HG02973 (cell line): ENCODE measurements around the gene PYGL.
"Not testable (repeated sequence)": the region's sequence is repeated elsewhere in the genome, so short reads cannot be mapped to it uniquely, and the experiment has no call there.

Experiments
- ATAC-seq: cut with Tn5 transposase; IDR thresholded peaks from one replicate; pipeline ENCODE4 v1.9.1; 2021; ENCODE audit warnings: moderate library complexity; ENCODE audit not compliant: unreplicated experiment

The PYGL gene

GRCh38 chr14:50955373-50956043 is 11.2 kb upstream of the PYGL start:
- no peak for ATAC-seq

- ATAC-seq, result no peak
Measured at GRCh38 chr14:50954811-50955372, 10.6 kb upstream of the PYGL start.

DNA sequence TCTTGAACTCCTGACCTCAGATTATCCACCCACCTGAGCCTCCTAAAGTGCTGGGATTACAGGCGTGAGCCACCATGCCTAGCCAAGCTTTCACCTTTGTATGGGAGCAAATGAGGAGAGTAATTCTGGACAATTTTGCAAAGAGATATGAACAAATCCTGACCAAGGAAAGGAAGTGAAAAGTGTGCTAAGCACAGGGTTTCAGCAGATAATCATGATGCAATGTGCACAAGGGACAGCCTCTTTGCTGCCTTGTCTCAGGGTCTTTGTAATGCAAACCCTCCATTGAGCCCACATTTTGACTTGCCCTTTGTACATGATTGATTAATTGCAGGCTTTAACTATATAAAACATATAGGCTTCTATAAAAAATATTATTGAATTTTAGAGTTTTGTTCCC is 9.2 kb upstream of the PYGL start:
- ATAC-seq, result no peak

- ATAC-seq, result no peak
Measured at GRCh38 chr14:50951032-50951431, 6.7 kb upstream of the PYGL start.

DNA sequence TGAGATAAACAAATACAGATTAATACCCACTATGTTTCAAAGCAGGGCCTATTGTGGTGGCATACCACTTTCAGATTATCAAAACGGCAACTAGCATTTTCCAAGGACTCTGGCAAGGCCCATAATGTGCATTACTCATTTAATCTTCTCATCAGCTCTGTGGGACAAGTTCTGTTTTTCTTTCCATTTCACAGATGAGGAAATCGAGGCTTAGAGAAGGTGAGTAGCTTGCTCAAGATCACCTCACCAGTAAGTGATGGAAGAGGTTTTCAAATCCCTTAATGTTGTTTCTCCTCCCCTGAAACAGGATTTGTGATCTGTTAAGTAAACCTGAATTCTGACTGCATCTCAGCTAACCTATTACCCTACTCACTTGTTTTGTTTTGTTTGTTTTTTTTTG is 3.9 kb upstream of the PYGL start:
- ATAC-seq, result no peak

GRCh38 chr14:50947446-50947845 is 3.2 kb upstream of the PYGL start:
- ATAC-seq, result no peak

DNA sequence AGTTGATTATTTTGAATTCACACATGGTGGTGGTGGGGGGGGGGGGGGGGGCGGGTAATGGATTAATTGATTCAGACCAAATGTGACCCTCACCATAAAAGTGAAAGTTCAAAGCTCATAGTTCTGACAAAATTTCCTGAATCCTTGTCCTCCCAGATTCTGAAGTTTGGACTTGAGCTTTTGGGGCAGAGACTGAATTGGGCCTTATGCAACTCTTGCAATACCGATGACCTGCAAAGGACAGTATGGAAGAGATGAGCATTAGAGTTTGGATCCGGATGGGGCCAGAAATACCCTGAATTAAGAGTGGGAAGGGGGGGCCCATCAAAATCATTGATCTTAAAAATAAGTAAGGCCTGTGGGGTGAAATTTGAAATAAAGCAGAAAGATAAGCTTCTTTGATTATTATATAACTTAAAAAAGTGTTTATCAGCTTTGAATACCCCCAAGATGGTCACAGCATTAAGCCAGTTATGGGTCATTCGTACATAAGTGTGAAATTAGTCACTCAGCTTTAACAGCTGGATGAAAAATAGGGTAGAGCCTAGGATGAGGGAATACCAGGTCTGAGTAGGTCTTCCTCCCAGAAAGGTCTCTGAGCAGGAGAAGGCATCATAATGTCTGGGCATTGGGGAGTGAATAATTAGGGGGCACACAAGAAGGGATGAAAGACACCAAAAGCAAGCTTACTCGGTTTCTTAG is 2.1 kb upstream of the PYGL start:
- no peak for ATAC-seq

DNA sequence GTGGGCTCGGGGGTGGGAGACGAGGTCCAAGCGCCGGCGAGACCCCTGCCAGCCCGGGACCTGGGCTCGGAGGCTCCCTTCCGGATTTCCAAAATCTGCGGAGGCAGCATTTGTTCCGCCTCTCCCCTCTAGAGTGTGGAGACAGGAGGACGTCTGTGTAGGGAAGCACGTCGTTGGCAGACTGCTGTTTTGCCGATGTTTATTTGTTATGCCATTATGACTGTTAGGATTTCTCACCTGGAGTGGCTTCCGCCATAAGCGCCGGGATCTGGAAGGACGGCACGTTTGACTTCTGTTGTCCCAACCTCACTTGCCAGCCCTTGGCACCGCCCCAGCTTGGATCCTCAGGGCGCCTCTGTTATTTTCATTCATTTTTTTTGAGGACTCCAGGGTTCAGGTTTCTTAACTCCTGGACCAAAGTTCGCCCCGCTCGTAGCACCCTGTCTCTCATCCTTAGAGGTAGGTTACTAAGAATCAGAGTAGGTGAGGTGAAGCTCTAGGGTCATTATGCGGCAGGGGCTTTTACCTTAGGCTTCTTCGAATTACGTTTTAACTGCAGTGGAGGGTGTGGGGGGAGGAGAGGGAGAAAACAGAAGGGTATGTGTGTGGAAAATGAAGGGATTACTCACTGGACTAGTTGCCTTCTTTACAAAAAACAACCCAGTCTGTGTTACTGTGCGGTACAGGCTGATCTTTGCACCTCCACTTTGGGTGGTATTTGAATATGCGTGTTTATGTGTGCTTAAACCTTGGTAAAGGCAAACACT is 547 bp upstream of the PYGL start:
- ATAC-seq, result no peak

DNA sequence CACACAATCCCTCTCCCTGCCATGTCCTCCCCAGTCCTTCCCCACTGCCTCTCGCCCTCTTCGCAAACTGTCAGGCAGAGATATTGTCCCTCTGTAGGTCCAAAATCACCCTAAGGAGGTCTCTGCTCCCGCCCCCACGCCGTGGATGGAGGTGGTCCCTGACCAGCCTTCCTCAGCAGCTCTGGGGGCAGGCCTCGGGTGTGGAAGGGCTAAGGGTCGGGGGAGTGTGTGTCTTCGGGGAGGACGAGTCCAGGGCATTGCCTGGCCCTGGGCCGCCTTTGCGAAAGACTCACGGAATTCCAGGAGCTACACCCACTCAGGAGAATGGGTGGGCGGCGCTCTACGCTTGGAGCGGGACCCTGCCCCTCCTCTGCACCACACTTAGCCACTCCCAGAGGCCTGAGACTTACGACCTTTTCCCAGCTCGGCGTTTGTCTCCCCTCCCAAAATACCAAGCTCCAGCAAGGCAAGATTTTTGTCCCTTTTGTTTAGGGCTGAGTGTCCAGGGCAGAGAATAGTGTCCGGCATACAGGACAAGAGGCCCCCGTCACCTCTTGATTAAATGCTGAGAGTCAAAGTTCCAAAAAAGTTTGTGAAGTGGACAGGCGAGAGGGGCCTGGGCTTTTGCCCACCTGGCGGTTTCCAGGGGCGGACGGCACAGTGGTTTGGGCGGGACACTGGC is 881 bp downstream of the PYGL start:
- no peak for ATAC-seq

DNA sequence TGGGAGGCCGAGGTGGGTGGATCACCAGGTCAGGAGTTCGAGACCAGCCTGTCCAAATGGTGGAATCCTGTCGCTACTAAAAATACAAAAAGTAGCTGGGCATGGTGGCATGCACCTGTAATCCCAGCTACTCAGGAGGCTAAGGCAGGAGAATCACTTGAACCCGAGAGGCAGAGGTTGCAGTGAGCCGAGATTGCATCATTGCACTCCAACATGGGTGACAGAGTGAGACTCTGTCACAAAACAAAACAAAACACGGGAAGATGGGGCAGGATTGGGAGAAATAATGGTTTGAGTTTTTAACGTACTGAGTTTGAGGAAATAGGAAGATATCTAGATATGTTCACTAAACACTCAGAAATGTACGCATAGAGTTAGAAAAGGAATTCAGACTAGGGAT is 2.6 kb downstream of the PYGL start:
- not testable (repeated sequence) for ATAC-seq

GRCh38 chr14:50941151-50941550 is 3.1 kb downstream of the PYGL start:
- ATAC-seq, result no peak

DNA sequence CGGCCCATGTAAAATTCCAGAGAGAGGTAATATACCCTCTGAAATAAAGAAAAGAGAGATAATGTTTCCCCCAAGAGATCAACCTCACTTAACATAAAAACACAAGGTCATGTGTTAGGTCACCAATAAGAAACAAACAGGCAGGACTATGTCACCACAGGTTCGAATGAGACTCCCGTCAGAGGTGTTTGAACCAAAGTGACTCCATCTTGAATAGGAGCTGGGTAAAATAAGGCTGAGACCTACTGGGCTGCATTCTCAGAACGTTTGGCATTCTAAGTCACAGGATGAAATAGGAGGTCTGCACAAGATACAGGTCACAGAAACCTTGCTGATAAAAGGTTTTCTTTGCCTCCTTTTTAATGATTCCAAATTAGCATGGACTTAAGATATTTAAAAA is 6.5 kb downstream of the PYGL start:
- no peak for ATAC-seq

GRCh38 chr14:50937325-50937724 is 7.0 kb downstream of the PYGL start:
- no peak for ATAC-seq

DNA sequence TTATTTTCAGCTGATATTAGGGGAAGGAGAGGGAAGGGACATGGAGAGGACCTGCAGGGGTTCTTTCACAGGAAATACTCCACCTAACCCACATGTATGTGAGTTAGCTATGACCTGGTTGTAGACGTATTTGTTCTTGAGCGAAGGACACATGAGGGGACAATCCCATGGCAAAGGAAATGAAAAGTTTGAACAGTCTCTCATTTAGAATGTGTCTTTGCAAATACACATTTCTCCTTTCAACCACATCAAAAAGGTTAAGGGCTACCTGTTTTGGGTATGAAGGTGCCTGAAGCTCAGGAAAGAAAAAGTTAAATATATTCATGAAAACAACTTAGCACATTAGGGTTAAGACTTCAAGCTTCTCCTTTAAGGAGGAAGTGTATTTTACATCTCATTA is 7.4 kb downstream of the PYGL start:
- no peak for ATAC-seq

DNA sequence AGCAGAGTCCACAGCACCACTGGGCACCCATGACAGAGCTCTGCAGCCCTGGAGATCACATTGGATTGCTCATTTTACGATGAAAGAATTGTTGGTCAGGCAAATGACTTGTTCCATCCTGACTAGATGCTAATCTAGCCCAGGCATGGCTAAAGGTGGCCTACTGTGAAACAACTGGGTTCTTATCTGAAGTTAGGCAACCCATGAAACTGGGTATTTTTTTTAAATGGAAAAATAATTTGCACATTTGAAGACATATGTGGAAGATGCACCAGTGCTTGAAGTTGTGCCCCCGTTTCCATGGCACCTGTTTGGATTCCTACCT is 8.3 kb downstream of the PYGL start:
- ATAC-seq, result no peak

- ATAC-seq, result no peak
Measured at GRCh38 chr14:50935126-50936015, 8.9 kb downstream of the PYGL start.

- ATAC-seq, result no peak
Measured at GRCh38 chr14:50932592-50933495, 11.4 kb downstream of the PYGL start.

- ATAC-seq, result no peak
Measured at GRCh38 chr14:50932156-50932555, 12.1 kb downstream of the PYGL start.

- ATAC-seq, result no peak
Measured at GRCh38 chr14:50931559-50931958, 12.7 kb downstream of the PYGL start.
